Coronary artery (tissue), 2 donors: ENCODE results near the gene FAM13A.

Experiments used
- DNase-seq: peaks from one replicate; pipeline ENCODE4 v3.0.0-alpha.2; 2017; ENCODE audit warnings: low spot score
- H3K27ac ChIP-seq, 2 donors: fragments of 200-600 bp; sonication (generic); one replicate each; pipeline ENCODE4 v1.5.1; 2016 to 2019
- H3K4me3 ChIP-seq: fragments of 200-600 bp; sonication (generic); 2 replicates; pipeline ENCODE4 v1.5.1; 2016; ENCODE audit warnings: mild to moderate bottlenecking, moderate library complexity
- CTCF ChIP-seq: fragments of 200-600 bp; sonication (generic); IDR thresholded peaks from one replicate; pipeline ENCODE4 v1.5.1; 2019; ENCODE audit warnings: antibody characterized with exemption

Gene FAM13A

DNA sequence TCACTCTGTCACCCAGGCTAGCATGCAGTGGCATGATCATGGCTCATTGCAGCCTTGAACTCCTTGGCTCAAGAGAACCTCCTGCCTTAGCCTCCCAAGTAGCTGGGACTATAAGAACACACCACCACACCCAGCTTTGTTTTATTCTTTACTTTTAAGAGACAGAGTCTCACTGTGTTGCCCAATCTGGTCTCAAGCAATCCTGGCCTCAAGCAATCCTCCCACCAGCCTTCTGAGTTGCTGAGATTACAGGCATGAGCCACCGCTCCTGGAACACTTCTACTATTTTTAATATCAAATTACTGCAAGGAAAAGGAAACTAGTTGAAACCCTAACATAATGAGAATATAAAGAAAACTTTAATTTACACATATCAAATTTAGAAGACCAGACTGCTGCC is 85.4 kb downstream of the FAM13A start:
- no peak for DNase-seq
- no peak for TF ChIP-seq CTCF
- H3K27ac ChIP-seq = no peak overlapping the region
- no peak overlapping the region for H3K4me3 ChIP-seq

DNA sequence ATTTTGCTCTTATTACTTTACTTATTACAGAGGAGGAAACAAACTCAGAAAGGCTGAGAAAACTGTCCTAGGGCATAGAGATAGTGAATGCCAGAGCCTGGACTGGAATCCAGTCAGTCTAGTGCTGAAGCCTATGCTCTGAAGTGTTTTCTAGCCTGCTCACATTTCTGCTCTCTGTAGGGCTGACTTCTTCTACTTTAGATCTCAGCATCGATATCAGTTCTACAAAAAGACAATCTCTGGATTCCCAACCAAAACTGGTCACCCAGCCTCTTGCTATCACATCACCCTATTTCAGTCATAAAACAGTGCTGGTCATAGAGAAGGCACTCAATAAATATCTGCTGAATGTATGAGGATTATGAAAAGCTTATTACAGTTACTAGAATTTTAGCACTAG is 87.2 kb downstream of the FAM13A start:
- no peak overlapping the region for H3K27ac ChIP-seq
- no peak for TF ChIP-seq CTCF
- DNase-seq = no peak
- H3K4me3 ChIP-seq = no peak overlapping the region

DNA sequence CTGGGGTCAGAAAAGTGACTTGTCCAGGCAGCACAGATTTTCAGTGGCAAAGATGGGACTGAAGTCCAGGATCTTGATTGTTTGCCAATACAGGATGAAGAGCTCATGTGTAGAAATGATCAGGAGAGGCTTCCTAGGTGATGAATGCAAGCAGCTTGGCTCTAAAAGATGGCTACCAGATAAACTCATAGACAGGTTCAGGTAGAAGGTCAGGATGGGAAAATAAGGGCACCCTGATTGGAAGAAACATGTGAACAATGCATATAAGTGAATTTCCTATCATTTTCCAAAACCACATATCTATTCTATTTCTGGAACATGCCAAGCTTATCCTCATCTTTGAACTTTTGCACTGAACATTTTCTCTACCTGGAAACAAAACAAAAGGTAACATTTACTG is 87.7 kb downstream of the FAM13A start:
- no peak overlapping the region for H3K4me3 ChIP-seq
- no peak overlapping the region for H3K27ac ChIP-seq
- no peak for TF ChIP-seq CTCF
- no peak for DNase-seq

DNA sequence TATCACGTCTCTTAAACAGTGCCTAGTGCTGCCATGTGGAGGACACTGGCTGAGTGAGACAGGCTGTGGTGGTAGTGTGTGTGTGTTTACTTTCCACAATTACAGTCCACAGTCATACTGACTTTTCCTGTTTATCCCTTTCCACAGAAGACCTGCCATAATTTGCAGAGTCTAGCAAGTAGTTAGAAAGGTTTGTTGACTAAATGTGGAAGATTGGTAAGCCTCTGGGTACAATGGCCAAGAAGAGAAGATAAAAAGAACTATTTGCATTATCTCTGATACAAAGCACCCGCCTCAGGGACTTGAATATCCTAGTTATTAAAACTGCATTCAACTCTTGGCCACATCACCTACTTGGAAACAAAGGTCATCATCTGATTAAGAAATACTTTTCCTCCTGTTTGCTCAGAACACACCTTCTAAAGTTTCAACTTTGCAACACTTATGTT is 89.1 kb downstream of the FAM13A start:
- no peak overlapping the region for H3K27ac ChIP-seq
- H3K4me3 ChIP-seq = no peak overlapping the region
- TF ChIP-seq CTCF = no peak
- no peak for DNase-seq

DNA sequence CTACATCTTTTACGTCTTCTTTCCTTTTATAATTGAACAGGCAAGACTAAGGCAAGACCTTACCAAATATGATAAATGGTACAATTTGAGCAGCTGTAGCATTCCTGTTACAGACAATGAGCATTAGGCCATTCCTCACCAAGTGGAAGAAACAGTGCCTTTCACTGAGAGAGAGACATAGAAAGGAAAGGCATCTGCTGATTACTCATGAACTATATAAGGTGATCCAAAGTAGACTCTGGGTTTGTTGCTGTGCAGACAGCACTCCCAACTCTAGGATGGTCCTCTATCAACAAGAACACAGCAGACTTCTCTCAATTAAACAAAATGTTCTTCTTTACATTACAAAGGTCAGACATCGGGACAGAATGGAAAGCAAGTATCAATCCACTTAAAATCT is 91.9 kb downstream of the FAM13A start:
- Histone ChIP-seq H3K27ac (no peak overlapping the region), H3K4me3 (no peak overlapping the region)
- TF ChIP-seq CTCF = no peak
- DNase-seq = no peak

DNA sequence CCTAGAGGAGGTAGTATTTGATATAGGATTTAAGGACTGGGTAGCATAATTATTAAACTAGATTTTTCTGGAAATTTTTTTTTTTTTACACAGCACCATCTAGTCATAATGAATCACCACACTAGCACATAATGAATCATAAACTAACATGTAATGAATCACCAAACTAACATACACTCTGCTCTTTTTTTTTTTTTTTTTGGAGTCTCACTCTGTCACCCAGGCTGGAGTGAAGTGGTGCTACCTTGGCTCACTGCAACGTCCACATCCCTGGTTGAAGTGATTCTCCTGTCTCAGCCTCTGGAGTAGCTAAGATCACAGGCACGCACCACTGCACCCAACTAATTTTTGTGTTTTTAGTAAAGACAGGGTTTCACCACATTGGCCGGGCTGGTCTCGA is 92.5 kb downstream of the FAM13A start:
- no peak for DNase-seq
- Histone ChIP-seq H3K4me3 (no peak overlapping the region), H3K27ac (no peak overlapping the region)
- no peak for TF ChIP-seq CTCF

- no peak for TF ChIP-seq CTCF
- DNase-seq = no peak
- Histone ChIP-seq H3K4me3 (no peak overlapping the region), H3K27ac (no peak overlapping the region)
Observed at GRCh38 chr4:88963817-88964216, 93.2 kb downstream of the FAM13A start.
